Measurements from ENCODE around the gene FCHO1. TPM values are rescaled to one million over a fixed set of nuclear protein-coding genes. Genes with fewer than 3 reads are reported as not detected.

The FCHO1 gene
- total RNA-seq, 1 donor from 2014 or later, result 0.71 TPM

DNA sequence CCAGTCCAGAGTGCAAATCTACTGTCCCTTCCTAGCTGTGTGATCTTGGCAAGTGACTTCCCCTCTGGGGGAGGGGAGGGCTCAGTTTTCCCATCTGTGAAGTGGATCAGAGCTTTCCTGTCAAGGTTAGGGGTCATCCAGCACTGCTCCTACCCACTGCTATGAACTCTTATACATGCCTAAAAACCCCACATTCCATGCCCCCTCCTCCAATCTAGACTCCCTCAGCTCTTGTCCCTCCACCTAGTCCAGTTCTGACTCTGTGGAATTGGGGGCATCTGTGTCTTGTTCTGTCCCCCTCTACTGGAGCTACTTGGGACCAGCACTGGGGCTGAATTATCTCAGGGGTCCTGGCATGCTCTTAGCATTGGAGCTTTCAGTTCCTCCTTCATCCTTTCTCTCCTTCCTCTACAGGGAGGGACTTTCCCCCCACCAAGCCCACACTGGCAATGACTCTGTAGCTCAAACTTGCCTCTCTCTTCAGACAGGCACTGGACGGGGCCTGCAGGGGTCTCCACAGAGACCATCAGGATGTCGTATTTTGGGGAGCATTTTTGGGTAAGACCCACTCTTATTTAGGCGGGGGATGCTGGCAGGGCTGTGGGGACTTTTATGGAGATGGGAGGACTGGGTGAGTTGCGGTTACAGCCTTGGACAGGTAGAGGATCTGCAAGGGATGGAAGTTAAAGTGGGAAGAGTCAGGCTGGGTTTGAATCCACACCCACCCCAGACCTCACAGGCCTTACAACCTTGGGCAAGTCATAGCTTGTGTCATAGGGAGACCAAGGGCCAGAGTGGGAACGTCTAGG lies 3.6 kb downstream of the FCHO1 start:
- no peak overlapping the region for H3K4me3 ChIP-seq
- H3K4me1 ChIP-seq, result no peaks in the 10 kb centered on the region
- TF ChIP-seq, protein P1, sequence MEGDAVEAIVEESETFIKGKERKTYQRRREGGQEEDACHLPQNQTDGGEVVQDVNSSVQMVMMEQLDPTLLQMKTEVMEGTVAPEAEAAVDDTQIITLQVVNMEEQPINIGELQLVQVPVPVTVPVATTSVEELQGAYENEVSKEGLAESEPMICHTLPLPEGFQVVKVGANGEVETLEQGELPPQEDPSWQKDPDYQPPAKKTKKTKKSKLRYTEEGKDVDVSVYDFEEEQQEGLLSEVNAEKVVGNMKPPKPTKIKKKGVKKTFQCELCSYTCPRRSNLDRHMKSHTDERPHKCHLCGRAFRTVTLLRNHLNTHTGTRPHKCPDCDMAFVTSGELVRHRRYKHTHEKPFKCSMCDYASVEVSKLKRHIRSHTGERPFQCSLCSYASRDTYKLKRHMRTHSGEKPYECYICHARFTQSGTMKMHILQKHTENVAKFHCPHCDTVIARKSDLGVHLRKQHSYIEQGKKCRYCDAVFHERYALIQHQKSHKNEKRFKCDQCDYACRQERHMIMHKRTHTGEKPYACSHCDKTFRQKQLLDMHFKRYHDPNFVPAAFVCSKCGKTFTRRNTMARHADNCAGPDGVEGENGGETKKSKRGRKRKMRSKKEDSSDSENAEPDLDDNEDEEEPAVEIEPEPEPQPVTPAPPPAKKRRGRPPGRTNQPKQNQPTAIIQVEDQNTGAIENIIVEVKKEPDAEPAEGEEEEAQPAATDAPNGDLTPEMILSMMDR (IDR thresholded peaks at IDR 0.05; ENCODE audit: borderline replicate concordance), result no peak
- intact Hi-C loops (cut with micrococcal nuclease), result no loop called here
- no peak overlapping the region for H3K27ac ChIP-seq (replicated peaks)
- H3K9me3 ChIP-seq (replicated peaks), result no peaks in the 10 kb centered on the region
- H3K36me3 ChIP-seq, result no peaks in the 10 kb centered on the region
- no peak for DNase-seq
- H3K27me3 ChIP-seq (ENCODE audit: low read depth), result peaks cover 4% of the 10 kb centered on the region

- DNase-seq, result no peak
- Histone ChIP-seq H3K27me3 (ENCODE audit: low read depth) (peaks cover 5% of the 10 kb centered on the region), H3K4me3 (no peak overlapping the region), H3K36me3 (no peaks in the 10 kb centered on the region), H3K9me3 (replicated peaks) (no peaks in the 10 kb centered on the region), H3K4me1 (no peaks in the 10 kb centered on the region), H3K27ac (replicated peaks) (no peak overlapping the region)
- TF ChIP-seq, protein P1 (IDR thresholded peaks at IDR 0.05; ENCODE audit: borderline replicate concordance), result no peak
- intact Hi-C loops (cut with micrococcal nuclease), result no loop called here
Measured at GRCh38 chr19:17755443-17755890, 4.2 kb downstream of the FCHO1 start.

- peaks cover 10% of the 10 kb centered on the region for H3K27me3 ChIP-seq (ENCODE audit: low read depth)
- H3K36me3 ChIP-seq, result no peaks in the 10 kb centered on the region
- no peaks in the 10 kb centered on the region for H3K9me3 ChIP-seq (replicated peaks)
- H3K4me3 ChIP-seq, result no peak overlapping the region
- H3K27ac ChIP-seq (replicated peaks), result no peak overlapping the region
- intact Hi-C loops (cut with micrococcal nuclease), result no loop called here
- DNase-seq, result no peak
- no peaks in the 10 kb centered on the region for H3K4me1 ChIP-seq
- TF ChIP-seq, protein P1 (IDR thresholded peaks at IDR 0.05; ENCODE audit: borderline replicate concordance), result no peak
Measured at GRCh38 chr19:17755977-17756670, 4.8 kb downstream of the FCHO1 start.

DNA sequence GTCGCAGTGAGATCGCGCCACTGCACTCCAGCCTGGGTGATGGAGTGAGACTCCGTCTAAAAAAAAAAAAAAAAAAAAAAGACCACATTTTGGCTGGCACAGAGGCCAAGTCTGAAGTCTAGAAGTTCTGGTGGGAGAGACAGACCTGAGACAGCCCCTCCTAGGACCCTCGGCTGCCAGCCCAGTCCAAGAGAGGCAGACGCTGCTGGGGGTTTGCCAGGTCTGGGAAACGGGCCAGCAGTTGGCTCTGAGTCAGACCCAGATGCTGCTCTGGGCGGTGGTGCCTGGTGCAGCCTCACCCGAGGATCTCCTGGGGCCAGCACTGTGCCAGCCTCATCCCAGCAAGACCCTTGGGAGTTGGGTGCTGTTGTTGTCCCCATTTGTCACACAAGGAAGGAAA lies 5.8 kb downstream of the FCHO1 start:
- DNase-seq, result peak; percentile 71
- intact Hi-C loops (cut with micrococcal nuclease), result no loop called here
- H3K9me3 ChIP-seq (replicated peaks), result no peaks in the 10 kb centered on the region
- no peaks in the 10 kb centered on the region for H3K4me1 ChIP-seq
- peaks cover 10% of the 10 kb centered on the region for H3K27me3 ChIP-seq (ENCODE audit: low read depth)
- TF ChIP-seq, protein P1 (IDR thresholded peaks at IDR 0.05; ENCODE audit: borderline replicate concordance), result no peak
- H3K4me3 ChIP-seq, result no peak overlapping the region
- no peaks in the 10 kb centered on the region for H3K36me3 ChIP-seq
- H3K27ac ChIP-seq (replicated peaks), result no peak overlapping the region

DNA sequence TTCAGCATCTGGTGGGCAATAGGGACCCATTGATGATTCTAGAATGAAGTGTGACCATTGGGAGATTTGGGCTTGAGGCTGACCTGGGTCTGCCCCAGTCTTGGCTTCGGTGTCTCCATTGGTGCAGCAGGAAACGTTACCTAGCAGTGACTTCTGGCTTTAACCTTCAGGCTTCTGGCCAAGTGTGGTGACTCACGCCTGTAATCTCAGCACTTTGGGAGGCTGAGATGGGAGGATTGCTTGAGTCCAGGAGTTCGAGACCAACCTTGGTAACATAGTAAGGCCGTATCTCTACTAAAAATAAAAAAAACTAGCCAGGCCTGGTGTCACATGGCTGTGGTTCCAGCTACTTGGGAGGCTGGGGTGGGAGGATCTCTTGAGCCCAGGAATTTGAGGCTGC lies 7.2 kb downstream of the FCHO1 start:
- no peak overlapping the region for H3K4me3 ChIP-seq
- H3K27me3 ChIP-seq (ENCODE audit: low read depth), result peaks cover 14% of the 10 kb centered on the region
- TF ChIP-seq, protein P1 (IDR thresholded peaks at IDR 0.05; ENCODE audit: borderline replicate concordance), result no peak
- H3K4me1 ChIP-seq, result no peaks in the 10 kb centered on the region
- no peak overlapping the region for H3K27ac ChIP-seq (replicated peaks)
- DNase-seq, result no peak
- H3K9me3 ChIP-seq (replicated peaks), result no peaks in the 10 kb centered on the region
- H3K36me3 ChIP-seq, result no peaks in the 10 kb centered on the region
- intact Hi-C loops (cut with micrococcal nuclease), result no loop called here
